GM19035 (cell line): Measurements from ENCODE around the gene CYTH1.
A peak's percentile ranks its signal among the peaks of the same experiment; 100 is the strongest.

Experiments used
- ATAC-seq: cut with Tn5 transposase; IDR thresholded peaks from one replicate; pipeline ENCODE4 v1.9.1; 2021; ENCODE audit not compliant: unreplicated experiment

The CYTH1 gene

GRCh38 chr17:78718575-78719208, 63.4 kb downstream of the CYTH1 start:
- ATAC-seq = no peak

DNA sequence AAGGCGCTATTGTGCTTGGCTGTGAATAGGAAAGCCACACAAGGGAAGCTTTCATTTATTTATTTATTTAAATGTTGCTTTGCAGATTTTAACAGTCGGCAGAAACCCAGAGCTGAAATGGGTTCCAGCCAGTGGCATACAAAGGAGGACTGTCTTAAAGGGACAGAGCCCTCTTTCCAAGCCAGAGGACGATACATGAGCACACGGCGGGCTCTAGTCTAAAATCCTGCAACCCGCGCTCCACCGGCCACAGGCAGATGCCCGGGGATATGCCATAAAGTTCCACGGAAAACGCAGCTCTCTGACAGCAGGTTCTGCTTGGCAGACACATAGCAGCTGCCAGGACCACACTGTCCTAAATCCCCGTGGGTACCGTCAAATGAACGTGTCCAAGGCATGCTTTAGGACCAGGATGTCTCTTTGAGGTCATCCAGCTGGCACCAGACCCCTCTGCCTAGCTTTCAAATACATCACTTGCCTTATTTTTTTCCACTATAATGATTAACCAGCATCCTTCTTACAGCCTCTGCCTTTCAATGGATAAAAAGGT, 64.6 kb downstream of the CYTH1 start:
- ATAC-seq = no peak

GRCh38 chr17:78716814-78717393, 65.2 kb downstream of the CYTH1 start:
- no peak for ATAC-seq

DNA sequence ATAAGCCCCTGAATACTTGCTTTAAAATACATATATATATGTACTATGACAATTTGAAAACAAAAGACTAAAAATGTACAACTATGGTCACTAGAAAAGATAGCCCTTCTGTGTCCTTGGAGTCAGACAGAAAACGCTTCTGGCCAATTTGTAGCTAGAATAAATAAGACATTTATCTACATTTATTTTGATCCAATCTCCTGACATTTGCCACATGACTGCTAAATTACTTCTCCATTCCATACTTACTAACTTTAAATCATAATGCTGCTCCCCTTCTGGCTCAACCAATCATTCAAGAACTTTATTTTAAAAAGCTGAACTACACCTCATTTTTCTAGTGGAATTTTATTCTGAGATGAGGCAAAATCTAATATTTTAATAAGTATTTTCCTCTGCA, 65.8 kb downstream of the CYTH1 start:
- ATAC-seq = no peak

GRCh38 chr17:78715876-78716275, 66.2 kb downstream of the CYTH1 start:
- no peak for ATAC-seq

DNA sequence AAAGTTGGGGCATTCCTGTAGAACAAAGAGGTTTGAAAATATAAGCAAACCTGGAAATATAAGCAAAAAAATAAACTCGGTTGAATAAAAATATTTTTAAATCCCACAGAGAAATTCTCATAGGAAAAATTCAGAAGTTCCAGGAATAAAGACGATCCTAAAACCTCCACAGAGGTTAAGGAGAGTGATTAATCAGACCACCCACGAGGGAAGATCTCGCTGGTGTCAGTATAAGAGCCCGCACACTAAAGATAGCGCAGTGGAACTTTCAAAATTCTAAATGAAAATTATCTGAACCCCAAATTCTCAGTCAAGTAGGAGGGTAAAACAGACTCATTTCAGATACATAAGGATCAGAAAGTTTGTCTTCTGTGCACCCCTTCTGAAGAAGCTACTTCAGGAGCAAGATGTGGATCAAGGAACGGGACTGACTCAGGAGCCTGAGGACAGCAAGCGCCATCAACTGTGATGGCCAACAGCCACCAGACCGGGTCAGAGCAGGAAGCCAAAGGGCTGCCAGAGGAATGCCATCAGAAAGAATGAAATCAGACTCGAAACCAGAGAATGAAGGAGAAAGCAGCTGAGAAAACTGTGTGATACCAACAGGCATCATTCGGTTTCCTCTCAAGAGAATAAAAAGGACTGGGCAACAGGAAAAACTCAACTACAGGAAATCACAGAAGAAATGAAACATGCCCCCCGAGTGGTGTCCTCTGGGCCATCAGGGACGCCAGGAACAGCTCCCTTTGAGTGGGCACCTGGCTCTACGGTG, 66.9 kb downstream of the CYTH1 start:
- ATAC-seq = no peak

GRCh38 chr17:78714534-78714933, 67.5 kb downstream of the CYTH1 start:
- no peak for ATAC-seq

- no peak for ATAC-seq
These were observed 70.0 kb downstream of the CYTH1 start for GRCh38 chr17:78712043-78712442.

DNA sequence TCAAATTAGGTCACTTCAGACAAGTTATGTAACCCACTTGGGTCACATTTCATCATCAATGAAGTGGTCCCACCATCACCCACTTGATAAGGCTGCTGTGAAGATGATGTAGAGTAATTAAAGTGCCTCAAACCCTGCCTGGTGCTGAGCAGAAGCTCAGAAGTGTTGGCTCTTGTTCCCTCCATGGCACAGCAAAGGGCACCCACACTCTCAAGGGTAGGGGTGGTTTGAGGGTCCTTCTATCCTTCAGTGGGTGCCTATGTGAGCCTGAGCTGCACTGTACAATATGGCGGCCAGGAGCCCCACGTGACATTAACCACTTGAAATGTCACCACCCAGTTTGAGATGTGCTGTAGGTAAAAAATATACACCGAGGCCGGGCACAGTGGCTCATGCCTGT, 71.5 kb downstream of the CYTH1 start:
- ATAC-seq = no peak

DNA sequence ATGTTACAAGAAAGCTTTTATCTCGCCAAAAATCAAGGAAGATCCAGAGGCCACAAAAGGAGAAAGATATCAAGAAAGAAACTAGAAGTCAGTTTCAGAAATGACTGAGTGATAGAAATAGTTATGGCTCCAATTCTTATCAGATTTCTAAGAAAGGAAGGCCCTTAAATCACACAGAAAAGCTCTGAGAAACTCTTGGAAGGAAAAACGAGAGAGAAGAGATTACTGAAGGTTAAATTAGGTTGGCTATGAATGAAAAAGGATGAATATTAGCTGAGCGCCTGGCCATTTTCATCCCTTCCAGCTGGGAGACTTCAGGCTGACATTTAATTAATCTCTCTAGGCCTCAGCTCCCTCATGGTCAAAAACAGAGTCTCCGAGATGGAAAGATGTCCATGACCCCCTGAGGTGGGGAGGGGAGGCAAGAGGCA, 72.3 kb downstream of the CYTH1 start:
- ATAC-seq = no peak

DNA sequence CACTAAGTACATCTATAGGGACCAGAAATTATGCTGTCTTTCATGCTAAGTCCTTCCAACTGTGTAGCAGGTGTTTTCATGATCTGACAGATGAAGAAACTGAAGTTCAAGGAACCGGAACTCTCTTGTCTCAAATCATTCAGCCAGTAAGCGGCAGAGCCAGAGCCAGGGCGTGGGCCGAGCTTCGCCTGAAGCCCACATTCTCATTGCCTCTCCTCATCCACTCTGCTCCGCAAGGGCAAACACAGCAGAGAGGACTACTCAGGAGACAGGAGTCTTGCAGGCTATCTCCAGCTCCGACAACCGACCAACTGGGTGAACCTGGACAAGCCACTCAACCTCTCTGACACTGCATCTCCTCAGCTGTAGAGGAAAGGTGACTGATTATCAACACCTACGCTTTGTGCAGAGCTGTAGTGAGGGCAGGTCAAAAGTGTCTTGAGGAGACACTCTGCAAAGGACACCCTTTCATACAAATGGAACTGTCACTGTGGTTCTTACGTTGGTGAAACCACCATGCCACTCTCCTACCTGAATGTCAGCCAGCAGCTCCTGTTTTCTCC, 72.9 kb downstream of the CYTH1 start:
- ATAC-seq = peak; percentile 46

DNA sequence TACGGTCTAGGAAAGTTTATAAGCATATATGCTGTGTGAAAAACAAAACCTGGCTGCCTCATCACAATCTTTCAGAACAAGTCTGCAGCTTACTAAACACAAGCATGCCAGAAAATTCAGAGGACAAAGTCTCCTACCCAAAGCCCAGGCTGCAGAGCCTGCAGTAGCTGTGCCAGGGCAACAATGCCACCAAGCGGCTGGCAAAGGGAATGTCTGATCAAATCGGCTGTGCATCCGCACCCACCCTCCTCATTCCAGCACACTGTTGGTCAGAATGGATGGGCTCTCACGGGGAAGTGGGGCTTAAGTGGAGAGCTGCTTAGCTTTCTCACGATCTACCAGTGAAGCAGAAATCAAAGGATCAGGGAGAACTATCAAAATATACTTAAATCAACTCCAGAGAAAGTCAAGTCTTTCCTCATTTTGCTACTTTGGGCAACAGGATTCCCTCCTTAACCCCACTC, 73.5 kb downstream of the CYTH1 start:
- peak; percentile 39 for ATAC-seq

DNA sequence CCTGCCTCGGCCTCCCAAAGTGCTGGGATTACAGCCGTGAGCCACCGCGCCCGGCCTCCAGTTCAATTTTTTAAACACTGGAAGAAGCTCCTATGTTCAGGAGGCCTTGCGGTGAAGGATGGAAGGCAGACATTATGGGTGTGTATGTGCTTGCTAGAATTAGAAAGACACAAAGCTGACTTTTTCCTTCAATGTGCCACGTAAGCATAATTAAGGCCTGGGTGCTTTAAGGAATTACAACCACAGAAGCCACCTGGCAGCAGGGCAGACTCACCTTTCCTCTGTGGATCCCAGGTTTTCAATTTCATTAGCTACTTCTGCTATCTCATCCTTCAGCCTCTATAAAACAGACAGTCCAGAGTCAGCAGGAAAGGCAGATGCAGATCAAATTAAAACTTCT, 74.2 kb downstream of the CYTH1 start:
- ATAC-seq = no peak

DNA sequence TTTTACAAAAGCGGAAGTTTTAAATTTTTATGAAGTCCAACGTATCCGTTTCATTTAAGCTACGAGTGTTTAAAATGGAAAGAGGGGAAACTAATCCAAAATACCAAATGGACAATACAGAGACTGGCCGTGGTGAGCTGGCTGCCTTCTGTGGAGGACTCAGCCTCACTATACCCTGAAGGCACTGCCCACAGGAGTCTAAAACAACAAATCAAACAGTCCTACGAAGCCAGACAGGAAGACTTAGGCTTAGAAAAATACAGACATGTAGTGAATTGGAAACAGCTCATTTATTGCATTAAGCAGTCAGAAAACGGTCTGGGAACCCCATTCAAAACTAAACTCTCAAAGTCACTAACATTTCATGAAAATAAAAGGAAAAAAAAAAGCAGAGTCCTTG, 75.1 kb downstream of the CYTH1 start:
- no peak for ATAC-seq

- ATAC-seq = peak; percentile 54
These were observed 75.7 kb downstream of the CYTH1 start for GRCh38 chr17:78706271-78706915.

DNA sequence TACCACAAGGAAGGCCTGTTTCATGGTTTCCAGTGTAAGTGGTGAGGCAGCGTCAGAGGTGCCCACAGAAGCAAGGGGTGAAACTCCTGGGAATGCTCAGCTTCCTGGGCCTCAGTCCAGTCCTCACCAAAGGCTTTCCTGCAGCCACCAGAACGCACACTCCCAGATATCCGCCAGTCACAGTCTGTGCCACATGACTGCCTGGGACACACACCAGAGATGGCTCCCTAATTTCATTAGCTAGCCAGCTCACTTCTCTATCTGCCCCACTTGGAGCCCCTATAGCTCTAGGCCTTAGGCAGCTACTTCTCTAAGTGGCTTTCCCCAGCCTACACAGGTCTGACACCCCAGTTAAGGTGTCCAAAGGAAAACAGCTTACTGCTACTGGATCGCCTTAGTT, 77.0 kb downstream of the CYTH1 start:
- ATAC-seq = no peak

GRCh38 chr17:78704594-78704993, 77.5 kb downstream of the CYTH1 start:
- ATAC-seq = no peak

- ATAC-seq = no peak
These were observed 84.3 kb downstream of the CYTH1 start for GRCh38 chr17:78697554-78698343.

DNA sequence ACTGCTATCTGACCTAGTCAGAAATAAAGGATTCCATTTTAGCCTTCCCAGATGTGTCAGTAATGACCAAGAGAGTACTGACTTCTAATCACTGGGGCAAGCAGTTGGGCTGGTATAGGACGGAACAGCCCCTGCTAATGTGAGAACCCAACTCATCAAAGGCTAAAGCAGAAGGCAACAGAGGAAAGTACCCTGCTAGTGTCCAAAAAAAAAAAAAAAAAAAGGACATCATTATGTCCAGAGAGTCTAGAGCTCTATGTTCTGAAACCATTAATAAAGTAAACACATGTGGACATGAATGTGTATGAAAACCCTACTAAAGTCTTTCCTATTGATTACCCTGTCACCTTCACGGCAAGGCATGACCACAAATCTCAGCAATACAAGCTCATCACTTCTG, 85.0 kb downstream of the CYTH1 start:
- no peak for ATAC-seq
